CD14-positive monocyte (primary cell): ENCODE results near the gene MYO1D. TPM values are rescaled to one million over a fixed set of nuclear protein-coding genes. Genes with fewer than 3 reads are reported as not detected.

Experiments used
- DNase-seq, 3 donors: peaks; one replicate each; pipeline ENCODE4 v3.0.0-alpha.2; 2011 to 2022
- H2AFZ ChIP-seq: 2 replicates; pipeline ENCODE4 v1.6.0; 2012; ENCODE audit warnings: mild to moderate bottlenecking, low read depth, low read length, inconsistent platforms; ENCODE audit not compliant: insufficient read depth, poor library complexity, severe bottlenecking
- H3K27ac ChIP-seq, 2 donors: 1 replicate in 1 of 2; 2 replicates in 1 of 2; pipeline ENCODE4 v1.5.1; 2012 to 2013; ENCODE audit warnings: low read length in 2 of 2, control low read depth in 1 of 2, inconsistent platforms in 1 of 2, low read depth in 1 of 2, mild to moderate bottlenecking in 1 of 2
- H3K27me3 ChIP-seq, 2 donors: one replicate each; pipeline versions ENCODE4 v1.6.0 to v1.6.1; 2011 to 2013; ENCODE audit warnings: low read length in 2 of 2; ENCODE audit not compliant: control insufficient read depth in 2 of 2, insufficient read depth in 2 of 2
- H3K36me3 ChIP-seq, 2 donors: replicated peaks in 1 of 2; 1 replicate in 1 of 2; 2 replicates in 1 of 2; pipeline versions ENCODE4 v1.5.1 to v1.6.1; 2012 to 2013; ENCODE audit warnings: low read length in 2 of 2, control low read depth in 1 of 2, inconsistent platforms in 1 of 2, mild to moderate bottlenecking in 1 of 2; ENCODE audit not compliant: insufficient read depth in 2 of 2, control insufficient read depth in 1 of 2
- H3K4me1 ChIP-seq, 2 donors: 1 replicate in 1 of 2; 2 replicates in 1 of 2; pipeline versions ENCODE4 v1.5.1 to v1.6.1; 2012 to 2013; ENCODE audit warnings: low read length in 2 of 2, control low read depth in 1 of 2, inconsistent platforms in 1 of 2, mild to moderate bottlenecking in 1 of 2, moderate library complexity in 1 of 2; ENCODE audit not compliant: insufficient read depth in 2 of 2, control insufficient read depth in 1 of 2
- H3K4me2 ChIP-seq: replicated peaks from 2 replicates; pipeline ENCODE3; 2012; ENCODE audit warnings: low read length, moderate library complexity, mild to moderate bottlenecking; ENCODE audit not compliant: poor library complexity, severe bottlenecking; ENCODE audit errors: extremely low read depth
- H3K4me3 ChIP-seq, 3 experiments: fragments of 200-600 bp in 1 of 3; sonication (generic) in 1 of 3; replicated peaks in 1 of 3; 1 replicate in 2 of 3; 2 replicates in 1 of 3; pipeline ENCODE4 v1.5.1; 2011 to 2013; ENCODE audit warnings: low read length in 3 of 3, mild to moderate bottlenecking in 3 of 3, control low read depth in 2 of 3, low read depth in 2 of 3, inconsistent platforms in 1 of 3, moderate library complexity in 1 of 3
- H3K79me2 ChIP-seq: 2 replicates; pipeline ENCODE4 v1.6.0; 2012; ENCODE audit warnings: mild to moderate bottlenecking, control low read depth, inconsistent platforms, low read length, moderate library complexity; ENCODE audit not compliant: insufficient read depth
- H3K9ac ChIP-seq: 2 replicates; pipeline ENCODE4 v1.6.0; 2017; ENCODE audit warnings: low read length, mild to moderate bottlenecking; ENCODE audit not compliant: insufficient read depth, poor library complexity, severe bottlenecking
- H3K9me3 ChIP-seq, 2 donors: replicated peaks in 1 of 2; 1 replicate in 1 of 2; 2 replicates in 1 of 2; pipeline versions ENCODE4 v1.5.1 to v1.6.1; 2012 to 2013; ENCODE audit warnings: low read length in 2 of 2, control low read depth in 1 of 2; ENCODE audit not compliant: control insufficient read depth in 1 of 2, insufficient read depth in 1 of 2
- H4K20me1 ChIP-seq: 2 replicates; pipeline ENCODE4 v1.6.0; 2012; ENCODE audit warnings: mild to moderate bottlenecking, low read length, control low read depth, moderate library complexity; ENCODE audit not compliant: insufficient read depth
- H3K27ac Mint-ChIP-seq, 7 donors: one replicate each; pipeline ENCODE4 v1.8.0; 2020; ENCODE audit warnings: mild to moderate bottlenecking in 7 of 7, mixed read lengths in 7 of 7, moderate library complexity in 6 of 7, inconsistent platforms in 2 of 7
- H3K27me3 Mint-ChIP-seq, 3 donors: one replicate each; pipeline ENCODE4 v1.8.0; 2021 to 2022; ENCODE audit warnings: low read depth in 3 of 3, mild to moderate bottlenecking in 3 of 3, mixed read lengths in 3 of 3, moderate library complexity in 3 of 3, inconsistent platforms in 1 of 3
- H3K36me3 Mint-ChIP-seq, 2 donors: one replicate each; pipeline ENCODE4 v1.8.0; 2020; ENCODE audit warnings: mixed read lengths in 2 of 2, inconsistent platforms in 1 of 2, mild to moderate bottlenecking in 1 of 2
- H3K4me1 Mint-ChIP-seq: one replicate; pipeline ENCODE4 v1.8.0; 2020; ENCODE audit warnings: mild to moderate bottlenecking, mixed read lengths
- H3K4me3 Mint-ChIP-seq, 2 donors: one replicate each; pipeline ENCODE4 v1.8.0; 2020; ENCODE audit warnings: mild to moderate bottlenecking in 2 of 2, mixed read lengths in 2 of 2, moderate library complexity in 1 of 2
- H3K9me3 Mint-ChIP-seq, 7 donors: one replicate each; pipeline ENCODE4 v1.8.0; 2020 to 2022; ENCODE audit warnings: mixed read lengths in 7 of 7, mild to moderate bottlenecking in 6 of 7, moderate library complexity in 6 of 7, inconsistent platforms in 2 of 7
- CTCF ChIP-seq: fragments of 200-600 bp; IDR thresholded peaks from one replicate; pipeline ENCODE4 v1.8.0; 2022; ENCODE audit warnings: antibody characterized with exemption, mild to moderate bottlenecking
- WGBS: methylation state at CpG from one replicate; pipeline ENCODE4 v1.1.5; 2013; ENCODE audit warnings: missing lambda C conversion rate; ENCODE audit not compliant: insufficient coverage; 5-methylcytosine and 5-hydroxymethylcytosine counted together
- intact Hi-C, 2 donors: fragments of 100-400 bp; cut with micrococcal nuclease; formaldehyde crosslinking; loops; one replicate each; pipeline versions ENCODE4 v1.15.0 to v1.15.1; 2023
- polyA plus RNA-seq, 3 donors: library from polyadenylated mRNA; depleted of rRNA in 1 of 3; unstranded in 2 of 3; stranded (reverse) in 1 of 3; fragments of 300-500 nt in 2 of 3; fragments of >200 nt in 1 of 3; fragmentation: Illumina TruSeq in 2 of 3; gene quantifications; 1 replicate in 2 of 3; 2 replicates in 1 of 3; pipeline ENCODE4 v1.2.3, GENCODE V29; 2012 to 2021

MYO1D gene
- polyA plus RNA-seq, 3 donors, result 0.22 to 0.39 (median 0.26) TPM

DNA sequence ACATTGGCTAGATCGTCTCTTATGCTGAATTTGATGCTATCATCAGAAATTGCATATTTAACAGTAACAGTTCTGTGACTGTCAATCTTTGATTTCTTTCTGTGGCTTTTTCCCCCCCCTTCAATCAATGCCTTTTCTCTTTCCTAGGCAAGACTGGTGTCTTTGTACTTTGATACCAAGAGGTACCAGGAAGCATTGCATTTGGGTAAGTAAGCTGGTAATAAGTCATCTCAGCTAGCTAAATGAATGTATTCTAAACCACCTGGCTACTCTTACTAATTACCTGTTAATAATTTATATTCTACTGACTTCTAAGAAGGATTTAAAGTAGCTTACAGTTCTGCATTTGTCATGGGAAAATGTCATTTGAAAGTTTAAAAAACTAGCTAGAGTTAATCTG is 412.6 kb downstream of the MYO1D start:
- no peaks in the 10 kb centered on the region for H3K9me3 ChIP-seq
- H2AFZ ChIP-seq, result no peak overlapping the region
- H3K9me3 Mint-ChIP-seq, result peaks cover 0 to under 1% (median 0%) of the 10 kb centered on the region in 7 donors
- H4K20me1 ChIP-seq, result peaks cover 40% of the 10 kb centered on the region
- no peak overlapping the region for H3K4me2 ChIP-seq
- peaks cover 68 to 88% of the 10 kb centered on the region in 2 donors for H3K36me3 ChIP-seq
- intact Hi-C loops, result no loop called here
- no CpG with 5 or more reads among the region's 1 CpG for WGBS
- H3K4me3 ChIP-seq, result no peak overlapping the region
- peaks cover 11% of the 10 kb centered on the region for H3K79me2 ChIP-seq
- no peaks in the 10 kb centered on the region for H3K4me1 ChIP-seq
- no peaks in the 10 kb centered on the region for H3K4me1 Mint-ChIP-seq
- DNase-seq, result no peak
- H3K27me3 ChIP-seq, result no peaks in the 10 kb centered on the region
- no peak overlapping the region for H3K27ac Mint-ChIP-seq
- H3K27ac ChIP-seq, result no peak overlapping the region
- H3K36me3 Mint-ChIP-seq, result peaks cover 68 to 87% of the 10 kb centered on the region in 2 donors
- no peak overlapping the region for H3K9ac ChIP-seq
- H3K27me3 Mint-ChIP-seq, result no peaks in the 10 kb centered on the region
- TF ChIP-seq CTCF, result no peak
- H3K4me3 Mint-ChIP-seq, result no peak overlapping the region

DNA sequence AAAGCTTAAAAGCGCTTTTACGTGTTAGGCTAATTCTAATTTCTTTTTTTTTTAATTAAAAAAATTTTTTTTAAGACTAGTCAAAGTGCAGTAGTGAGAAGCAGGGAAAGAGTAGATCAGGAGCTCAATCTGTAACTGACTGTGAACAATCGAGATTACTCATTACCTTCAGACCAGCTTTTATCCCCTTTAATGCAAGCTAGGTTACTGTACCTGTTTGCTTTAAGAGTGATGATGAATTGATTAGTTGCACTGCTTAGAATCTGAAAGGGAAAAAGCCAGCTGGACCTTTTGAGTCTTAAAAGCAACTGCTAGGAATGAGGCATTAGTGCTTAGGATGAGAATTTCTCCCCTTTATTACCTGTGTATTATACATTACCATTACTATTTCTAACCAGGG is 413.6 kb downstream of the MYO1D start:
- TF ChIP-seq CTCF, result no peak
- no peak for DNase-seq
- no peak overlapping the region for H2AFZ ChIP-seq
- H3K36me3 Mint-ChIP-seq, result peaks cover 67 to 87% of the 10 kb centered on the region in 2 donors
- no peaks in the 10 kb centered on the region for H3K4me1 ChIP-seq
- no peak overlapping the region for H3K27ac ChIP-seq
- H3K4me1 Mint-ChIP-seq, result no peaks in the 10 kb centered on the region
- H3K36me3 ChIP-seq, result peaks cover 67 to 87% of the 10 kb centered on the region in 2 donors
- no peaks in the 10 kb centered on the region for H3K9me3 ChIP-seq
- no peak overlapping the region for H3K27ac Mint-ChIP-seq
- peaks cover 0 to 2% (median 0%) of the 10 kb centered on the region in 7 donors for H3K9me3 Mint-ChIP-seq
- H3K27me3 ChIP-seq, result no peaks in the 10 kb centered on the region
- no peak overlapping the region for H3K4me3 ChIP-seq
- H3K79me2 ChIP-seq, result peaks cover 11% of the 10 kb centered on the region
- H3K4me3 Mint-ChIP-seq, result no peak overlapping the region
- no CpG with 5 or more reads among the region's 3 CpGs for WGBS
- H4K20me1 ChIP-seq, result peaks cover 43% of the 10 kb centered on the region
- intact Hi-C loops, result no loop called here
- no peak overlapping the region for H3K9ac ChIP-seq
- no peaks in the 10 kb centered on the region for H3K27me3 Mint-ChIP-seq
- no peak overlapping the region for H3K4me2 ChIP-seq
